NCI-H2196 (cell line): ENCODE results near the gene MRM1.
A peak's percentile ranks its signal among the peaks of the same experiment; 100 is the strongest.

ENCODE experiments used
- DNase-seq: peaks from one replicate; lab custom pipeline; 2025; ENCODE audit not compliant: unreplicated experiment; lab: John Stamatoyannopoulos, UW

Gene MRM1, protein sequence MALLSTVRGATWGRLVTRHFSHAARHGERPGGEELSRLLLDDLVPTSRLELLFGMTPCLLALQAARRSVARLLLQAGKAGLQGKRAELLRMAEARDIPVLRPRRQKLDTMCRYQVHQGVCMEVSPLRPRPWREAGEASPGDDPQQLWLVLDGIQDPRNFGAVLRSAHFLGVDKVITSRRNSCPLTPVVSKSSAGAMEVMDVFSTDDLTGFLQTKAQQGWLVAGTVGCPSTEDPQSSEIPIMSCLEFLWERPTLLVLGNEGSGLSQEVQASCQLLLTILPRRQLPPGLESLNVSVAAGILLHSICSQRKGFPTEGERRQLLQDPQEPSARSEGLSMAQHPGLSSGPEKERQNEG

GRCh38 chr17:36601303-36602029 lies at the start of gene MRM1:
Gene MRM1 (plus strand): TSS chr17:36601583. CDS start chr17:36601811, 228 bp downstream.
- DNase-seq = peak; percentile 78

DNA sequence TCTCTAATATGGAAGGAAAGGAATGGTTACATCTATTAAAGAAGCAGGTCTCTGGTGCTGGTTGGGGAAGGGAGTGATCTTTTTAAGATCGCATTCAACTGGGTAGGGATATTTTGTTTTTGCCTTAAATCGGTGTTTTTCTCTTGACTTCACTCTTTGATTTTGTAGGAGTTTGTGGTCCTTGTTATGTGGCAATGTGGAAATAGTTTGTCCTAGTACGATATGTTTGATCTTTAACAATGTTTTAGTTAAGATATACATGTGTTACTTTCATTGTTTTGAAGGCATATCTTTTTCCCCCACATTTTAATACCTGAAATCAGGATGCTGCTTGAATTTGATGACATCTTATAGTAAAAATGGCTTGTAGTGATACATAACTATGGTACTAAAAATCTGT lies 47.9 kb upstream of the MRM1 start:
- no peak for DNase-seq

DNA sequence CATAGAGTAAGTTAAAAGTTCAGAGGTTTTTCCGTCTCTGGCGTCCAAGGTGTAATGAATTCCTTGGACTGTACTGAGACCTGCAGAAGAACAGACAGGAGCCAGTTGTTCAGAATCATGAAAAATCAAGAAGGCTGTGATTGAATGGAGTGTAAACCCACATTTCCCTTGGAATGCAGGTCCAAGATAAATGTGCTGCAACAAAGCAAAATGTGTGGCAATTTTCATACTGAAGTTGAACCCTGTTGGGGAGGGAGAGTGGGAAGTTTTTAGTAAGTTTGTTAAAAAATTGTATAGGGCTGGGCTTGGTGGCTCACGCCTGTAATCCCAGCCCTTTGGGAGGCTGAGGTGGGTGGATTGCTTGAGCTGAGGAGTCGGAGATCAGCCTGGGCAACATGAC lies 35.3 kb upstream of the MRM1 start:
- no peak for DNase-seq

DNA sequence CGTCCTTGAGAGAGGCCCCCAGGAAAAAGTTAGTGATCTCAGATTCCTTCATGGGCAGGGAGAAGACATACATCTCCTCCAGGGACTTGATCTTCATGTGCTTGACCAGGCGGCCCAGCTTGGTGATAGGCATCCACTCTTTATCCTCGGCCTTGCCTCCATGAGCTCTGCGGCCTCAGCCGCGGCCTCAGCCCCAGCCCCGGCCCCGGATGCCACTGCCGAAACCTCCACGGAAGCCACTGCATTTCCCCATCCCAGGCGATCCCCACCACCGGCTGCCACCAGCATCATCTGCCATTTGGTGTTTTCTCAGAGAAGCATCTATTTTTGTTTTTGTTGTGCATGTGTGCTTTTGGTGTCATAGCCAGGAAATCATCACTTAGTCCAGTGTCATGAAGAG lies 26.4 kb upstream of the MRM1 start:
- DNase-seq = no peak

- no peak for DNase-seq
These were observed 24.6 kb upstream of the MRM1 start for GRCh38 chr17:36576793-36577192.

- DNase-seq = no peak
These were observed 22.7 kb upstream of the MRM1 start for GRCh38 chr17:36578671-36579070.

- no peak for DNase-seq
These were observed 17.6 kb upstream of the MRM1 start for GRCh38 chr17:36583787-36584186.

DNA sequence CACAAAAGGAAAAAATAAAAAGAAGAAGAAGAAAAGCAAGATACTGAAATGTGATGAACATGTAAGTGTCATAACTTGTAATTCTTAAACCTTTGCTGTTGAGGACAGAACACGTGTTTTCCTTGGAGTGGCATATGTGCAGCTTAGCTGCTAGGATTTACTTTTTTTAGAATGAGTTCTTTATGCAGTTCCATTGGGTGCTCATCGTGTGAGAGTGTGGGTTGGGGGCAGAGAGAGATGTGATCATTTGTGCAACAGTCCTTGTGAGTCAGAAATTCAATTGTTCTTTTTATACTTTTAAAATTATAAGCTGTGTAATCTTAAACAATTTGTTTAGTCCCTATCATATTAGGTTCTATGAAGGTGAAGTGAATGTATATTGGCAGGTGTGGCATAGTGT lies 15.2 kb upstream of the MRM1 start:
- no peak for DNase-seq

DNA sequence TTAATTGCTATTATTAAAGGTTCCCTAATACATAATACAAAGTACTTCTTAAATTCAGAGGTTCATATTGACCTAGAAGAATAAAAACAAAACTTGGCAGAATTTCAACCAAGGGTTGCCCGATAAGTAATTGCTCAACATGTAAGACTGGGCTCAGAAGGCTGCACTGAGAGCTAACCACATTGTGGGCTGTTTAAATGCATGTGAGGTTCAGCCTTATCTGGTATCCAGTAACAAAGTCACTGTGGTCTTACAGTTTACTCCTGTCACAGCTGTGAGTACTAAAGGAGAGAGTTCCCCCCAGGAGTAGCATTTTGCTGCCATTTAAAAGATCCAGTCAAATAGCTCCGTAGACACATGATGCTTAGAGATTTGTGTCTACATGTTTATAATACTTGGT lies 11.3 kb upstream of the MRM1 start:
- DNase-seq = no peak

GRCh38 chr17:36591434-36592315 lies 9.7 kb upstream of the MRM1 start, which contains the start of gene DHRS11:
Gene DHRS11 (plus strand): TSS chr17:36591879. CDS start chr17:36592010, 131 bp downstream.
- DNase-seq = peak; percentile 46

DNA sequence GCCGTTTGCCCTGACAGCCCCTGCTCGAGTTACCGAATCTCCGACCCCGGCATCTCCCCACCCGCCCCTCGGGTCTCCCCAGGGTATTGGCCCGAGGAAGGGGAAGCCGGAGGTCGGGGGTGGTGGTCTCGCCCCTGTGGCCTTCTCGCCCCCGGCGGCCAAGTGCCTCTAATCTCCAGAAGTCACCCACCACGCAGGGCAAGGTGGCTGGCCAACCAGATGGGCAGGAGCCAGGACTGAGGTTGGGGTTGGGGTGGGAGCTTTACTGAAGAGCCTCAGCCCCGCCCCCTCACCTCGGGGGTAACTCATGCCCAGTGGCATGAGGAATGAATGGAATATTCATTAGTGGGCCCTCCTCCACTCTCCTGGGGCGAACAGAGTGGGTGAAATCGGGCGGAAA lies 9.1 kb upstream of the MRM1 start:
- no peak for DNase-seq

DNA sequence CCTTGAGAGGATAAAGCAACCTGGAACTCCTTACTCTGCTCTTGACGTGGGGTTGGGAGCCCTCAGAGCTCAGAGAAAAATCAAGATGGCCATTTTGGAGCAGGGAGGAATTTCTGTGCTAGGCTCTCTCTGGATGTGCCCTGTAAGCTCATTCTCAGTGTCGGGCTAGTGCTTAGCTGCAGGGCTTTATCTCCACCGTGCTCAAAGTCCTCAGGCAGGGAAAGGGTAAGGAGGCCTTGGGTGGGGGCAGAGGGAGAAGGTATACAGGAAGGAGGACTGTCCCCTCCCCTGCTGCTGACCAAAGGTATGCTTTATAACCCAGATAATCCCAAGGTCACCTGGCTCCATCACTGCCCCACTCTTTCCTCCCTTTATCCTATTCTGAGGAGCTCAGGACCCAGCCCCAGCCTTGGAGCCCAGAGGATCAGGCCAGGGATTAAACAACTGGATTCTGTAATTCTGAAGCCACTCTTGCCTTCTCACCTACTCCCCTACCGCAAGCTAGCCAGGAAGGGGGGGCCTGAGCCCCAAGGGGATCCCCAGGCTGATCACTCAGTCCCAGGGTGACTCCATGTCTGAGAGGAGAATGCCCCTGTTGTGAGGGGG lies 8.6 kb upstream of the MRM1 start:
- DNase-seq = no peak

DNA sequence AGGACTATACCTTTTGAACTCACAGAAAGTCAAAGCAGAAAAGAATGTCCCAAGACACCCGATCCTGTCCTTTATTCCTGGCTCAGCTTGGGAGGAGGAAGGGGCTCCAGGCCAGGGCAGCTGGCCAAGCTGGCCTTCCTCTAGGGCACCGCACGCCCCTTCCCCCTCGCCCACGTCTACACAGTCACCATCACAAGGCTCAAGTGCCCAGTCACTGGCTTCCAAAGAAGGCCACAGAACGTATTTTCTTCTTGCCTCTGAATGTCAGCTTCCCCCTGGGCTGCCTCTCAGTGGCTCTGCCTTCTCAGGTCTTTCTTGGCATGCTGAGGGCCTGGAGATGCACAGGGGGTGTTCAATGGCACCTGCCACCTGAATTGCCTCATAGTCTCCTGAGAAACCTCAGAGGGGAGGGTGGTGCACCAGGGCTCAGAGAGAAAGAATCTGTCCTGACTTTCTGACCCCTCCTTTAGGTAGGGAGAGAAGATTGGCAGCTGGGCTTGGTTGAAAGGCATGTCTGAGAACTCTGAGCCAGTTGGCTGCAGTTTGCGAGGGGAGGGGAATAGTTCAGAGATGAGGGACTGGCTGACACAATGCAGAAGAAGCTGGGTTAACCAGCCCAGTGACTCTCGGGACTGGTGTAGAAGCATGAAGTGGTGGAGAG lies 7.6 kb upstream of the MRM1 start:
- DNase-seq = no peak

DNA sequence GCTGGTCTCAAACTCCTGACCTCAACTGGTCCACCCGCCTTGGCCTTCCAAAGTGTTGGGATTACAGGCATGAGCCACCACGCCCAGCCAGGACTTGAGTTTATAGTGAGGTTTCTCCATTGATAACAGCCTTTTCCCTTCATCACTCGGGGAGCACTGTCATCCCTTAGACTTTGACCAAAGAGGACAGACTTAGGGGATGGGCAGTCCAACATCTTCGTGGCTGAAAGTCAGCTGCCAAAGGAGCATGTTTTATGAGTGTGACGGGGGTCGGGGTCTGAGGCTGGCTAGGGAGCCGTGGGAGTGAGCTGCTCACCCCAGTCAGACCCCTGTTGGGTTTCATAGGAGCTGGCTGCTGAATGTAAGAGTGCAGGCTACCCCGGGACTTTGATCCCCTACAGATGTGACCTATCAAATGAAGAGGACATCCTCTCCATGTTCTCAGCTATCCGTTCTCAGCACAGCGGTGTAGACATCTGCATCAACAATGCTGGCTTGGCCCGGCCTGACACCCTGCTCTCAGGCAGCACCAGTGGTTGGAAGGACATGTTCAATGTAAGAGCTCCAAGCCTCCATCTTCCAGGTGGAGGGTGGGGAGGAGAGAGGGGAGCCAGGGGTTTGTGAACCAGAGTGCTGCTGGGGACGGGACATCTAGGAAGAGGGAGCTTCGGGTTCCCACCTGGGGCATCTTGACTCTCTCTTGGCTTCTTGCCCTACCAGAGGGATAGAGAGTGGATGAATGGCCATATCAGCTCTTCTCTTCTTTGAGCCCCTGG lies 6.6 kb upstream of the MRM1 start:
- DNase-seq = no peak

DNA sequence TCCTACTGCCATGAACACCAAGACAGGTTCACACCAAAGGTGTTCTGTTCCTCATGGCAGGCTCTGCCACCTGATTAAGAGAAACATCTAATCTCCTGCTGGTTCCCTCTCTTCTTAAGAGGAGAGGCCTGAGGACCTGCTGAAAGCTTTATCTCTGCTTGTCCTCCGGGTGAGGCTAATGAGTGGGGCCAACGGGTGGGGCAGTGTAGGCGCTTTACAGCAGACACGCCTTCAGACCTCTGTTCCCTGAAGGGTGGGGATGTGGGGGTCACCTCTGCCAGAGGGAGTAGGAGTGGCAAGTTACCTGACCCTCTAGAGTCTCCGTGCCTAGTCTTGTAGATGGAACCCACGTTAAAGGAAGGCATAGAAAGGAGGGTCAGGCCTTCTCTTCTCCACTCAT lies 4.2 kb upstream of the MRM1 start:
- no peak for DNase-seq

DNA sequence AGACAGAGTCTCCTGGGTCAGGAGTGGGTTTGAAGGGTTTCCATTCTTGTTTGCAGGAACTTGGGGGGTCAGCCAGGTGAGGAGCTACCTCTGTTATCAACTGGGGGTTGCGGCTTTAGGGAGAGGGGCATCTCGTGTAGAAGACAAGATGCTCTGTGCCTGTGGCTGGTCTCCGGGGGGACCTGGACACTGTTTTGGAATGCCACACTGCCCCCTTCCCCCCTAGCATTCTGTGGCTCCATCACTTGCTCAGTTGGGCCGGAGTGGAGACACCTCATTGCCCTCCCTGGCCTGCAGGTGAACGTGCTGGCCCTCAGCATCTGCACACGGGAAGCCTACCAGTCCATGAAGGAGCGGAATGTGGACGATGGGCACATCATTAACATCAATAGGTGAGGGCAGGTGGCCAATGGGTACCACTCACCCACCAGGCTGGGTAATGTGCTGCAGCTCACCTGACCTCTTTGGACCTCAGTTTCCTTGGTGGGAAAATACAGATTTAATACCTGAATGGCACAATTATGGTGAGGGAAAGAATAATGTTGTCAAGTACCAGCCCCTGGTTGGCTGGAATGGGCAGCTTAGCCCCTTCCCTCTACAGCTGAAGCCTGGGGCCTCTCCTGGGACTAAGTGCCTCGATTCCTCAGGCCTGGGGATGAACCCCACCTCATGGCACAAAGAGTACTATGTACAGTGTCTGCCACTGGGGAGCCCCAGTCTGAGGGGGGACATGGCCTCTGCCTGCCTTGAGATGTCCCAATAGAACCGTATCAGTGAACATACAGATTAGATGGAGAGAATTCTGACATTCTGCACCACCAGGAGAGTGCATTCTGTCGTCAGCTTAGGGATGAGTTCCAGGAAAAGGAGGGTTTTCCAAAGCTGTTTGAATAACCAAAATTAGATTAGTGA lies 3.3 kb upstream of the MRM1 start:
- no peak for DNase-seq

DNA sequence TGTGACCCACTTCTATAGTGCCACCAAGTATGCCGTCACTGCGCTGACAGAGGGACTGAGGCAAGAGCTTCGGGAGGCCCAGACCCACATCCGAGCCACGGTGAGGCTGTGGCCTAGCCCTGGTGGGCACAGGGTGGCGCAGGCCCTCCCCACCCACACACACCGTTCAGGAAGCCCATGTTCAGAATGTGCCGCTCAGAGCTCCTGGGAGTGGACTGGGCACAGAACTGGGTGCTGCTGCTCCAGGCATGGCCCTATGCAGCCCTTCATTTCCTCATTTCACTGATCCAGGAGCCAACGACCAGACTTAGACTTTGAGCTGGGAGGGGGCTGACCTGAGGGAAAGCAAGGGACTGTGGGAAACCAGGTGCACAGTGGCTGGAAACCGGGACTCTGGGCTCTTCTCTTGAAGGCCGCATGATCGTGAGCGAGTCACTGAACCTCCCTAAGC lies 2.4 kb upstream of the MRM1 start:
- DNase-seq = no peak

- no peak for DNase-seq
These were observed 1.7 kb upstream of the MRM1 start for GRCh38 chr17:36599546-36600250.
